Heart right ventricle (tissue), 16 donors: Measurements from ENCODE around the gene BZW1. TPM values are rescaled to one million over a fixed set of nuclear protein-coding genes. Genes with fewer than 3 reads are reported as not detected.

Experiments
- ATAC-seq, 8 donors: fragments of 200-7000 bp; cut with Tn5 transposase; one replicate each; pipeline ENCODE4 v1.9.1; 2020; ENCODE audit warnings: mild to moderate bottlenecking in 8 of 8, moderate library complexity in 8 of 8, moderate number of reproducible peaks in 1 of 8
- DNase-seq, 2 donors: peaks; one replicate each; pipeline ENCODE4 v3.0.0-alpha.2; 2020
- H3K27ac ChIP-seq, 10 donors: fragments of 200-600 bp; sonication (generic) in 2 of 10; one replicate each; pipeline versions ENCODE4 v1.5.0 to v1.8.0; 2020 to 2022; ENCODE audit warnings: mild to moderate bottlenecking in 3 of 10
- H3K27me3 ChIP-seq, 7 donors: fragments of 200-600 bp; one replicate each; pipeline ENCODE4 v1.8.0; 2021 to 2022; ENCODE audit warnings: mild to moderate bottlenecking in 2 of 7
- H3K36me3 ChIP-seq, 9 donors: fragments of 200-600 bp; sonication (generic) in 1 of 9; one replicate each; pipeline versions ENCODE4 v1.5.0 to v1.8.0; 2020 to 2022; ENCODE audit warnings: mild to moderate bottlenecking in 2 of 9
- H3K4me1 ChIP-seq, 9 donors: fragments of 200-600 bp; sonication (generic) in 1 of 9; one replicate each; pipeline versions ENCODE4 v1.5.0 to v1.8.0; 2020 to 2022; ENCODE audit warnings: mild to moderate bottlenecking in 4 of 9
- H3K4me3 ChIP-seq, 10 donors: fragments of 200-600 bp; sonication (generic) in 2 of 10; one replicate each; pipeline versions ENCODE4 v1.5.0 to v1.8.0; 2020 to 2022; ENCODE audit warnings: mild to moderate bottlenecking in 7 of 10, moderate library complexity in 2 of 10
- H3K9me3 ChIP-seq, 11 donors: fragments of 200-600 bp in 10 of 11; sonication (generic) in 2 of 11; one replicate each; pipeline versions ENCODE4 v1.5.0 to v1.8.0; 2013 to 2022; ENCODE audit warnings: mild to moderate bottlenecking in 2 of 11, control low read depth in 1 of 11, moderate library complexity in 1 of 11
- WGBS, 2 donors: extraction: QIAGEN DNeasy Blood & Tissue Kit; methylation state at CpG; one replicate each; pipeline ENCODE4 v1.1.7; 2013; ENCODE audit warnings: inconsistent platforms in 1 of 2; 5-methylcytosine and 5-hydroxymethylcytosine counted together
- intact Hi-C, 10 donors: fragments of 100-400 bp; cut with DNase I; formaldehyde crosslinking; loops; one replicate each; pipeline versions ENCODE4 v1.11.1 to v1.14.2; 2022
- polyA plus RNA-seq, 2 donors: library from polyadenylated mRNA; stranded (reverse); fragments of 200-250 nt; gene quantifications; one replicate each; pipeline ENCODE4 v1.2.3, GENCODE V29; 2013
- total RNA-seq, 10 donors: library from RNA; stranded (reverse); fragmentation: NEBNext Ultra II Directional in 3 of 10; extraction: Animal tissue kit (Norgen Biotek cat#: 25700) in 3 of 10; gene quantifications; one replicate each; pipeline versions ENCODE4 v1.2.1 to v1.2.4, GENCODE V29; 2021 to 2023
- TF ChIP-seq, protein P1 (sequence below), 9 donors: fragments of 200-600 bp; sonication (generic) in 2 of 9; IDR thresholded peaks; one replicate each; pipeline versions ENCODE4 v1.5.0 to v1.8.0; 2021 to 2022; ENCODE audit warnings: antibody characterized with exemption in 9 of 9, mild to moderate bottlenecking in 5 of 9, moderate library complexity in 1 of 9
- donor health status: Arrhythmogenic right ventricular cardiomyopathy.
- donor health status: ischemic (EF 13 %, LVEDD 7.1; RV severe dilation, severe dysfunction).
- donor health status: healthy with polysubstance abuse.
- donor health status: DM: no; HTN: yes; CAD: no.
- donor health status: DM: no; HTN: no; CAD: no.
- donor health status: ischemic (EF 25% LVEDD 6.9; RV normal size, moderate dysfunction).
- donor health status: ischemic (EF 25% LVEDD 5.7; RV mildly dilated, moderate dysfunction).
- donor health status: healthy.
- donor health status: DM: yes; HTN: yes; CAD: no.
- donor health status: Ischemic cardiomyopathy.
- donor health status: ischemic (EF 35%, LVEDD 5.7; RV mildly dilated, moderate dysfunction).
- donor health status: nonischemic (EF 11% LVEDD 7.7; RV severe dilation, severe dysfunction).
- donor health status: DM: yes; HTN: yes; CAD: no.
- donor health status: PGD.
- donor health status: ischemic (EF 29% LVEDD 5.4; RV normal size, mild dysfunction).
- donor health status: nonischemic (EF 23%, LVEDD 6.1; RV moderate dilation, normal function).

Gene BZW1
- total and polyA plus RNA-seq, 12 donors: 15.4 to 133 (median 77.0) TPM

GRCh38 chr2:200845194-200845593 is 33.5 kb downstream of the BZW1 start:
- no peaks in the 10 kb centered on the region for H3K27me3 ChIP-seq
- no peak overlapping the region for H3K27ac ChIP-seq
- intact Hi-C loops: no loop called here
- H3K9me3 ChIP-seq: no peaks in the 10 kb centered on the region
- H3K4me1 ChIP-seq: peaks cover 0 to 3% (median 0%) of the 10 kb centered on the region in 9 donors
- no peak overlapping the region for H3K4me3 ChIP-seq
- DNase-seq (no peak), ATAC-seq (no peak)
- peaks cover 0 to 3% (median 0%) of the 10 kb centered on the region in 9 donors for H3K36me3 ChIP-seq
- TF ChIP-seq, protein P1, sequence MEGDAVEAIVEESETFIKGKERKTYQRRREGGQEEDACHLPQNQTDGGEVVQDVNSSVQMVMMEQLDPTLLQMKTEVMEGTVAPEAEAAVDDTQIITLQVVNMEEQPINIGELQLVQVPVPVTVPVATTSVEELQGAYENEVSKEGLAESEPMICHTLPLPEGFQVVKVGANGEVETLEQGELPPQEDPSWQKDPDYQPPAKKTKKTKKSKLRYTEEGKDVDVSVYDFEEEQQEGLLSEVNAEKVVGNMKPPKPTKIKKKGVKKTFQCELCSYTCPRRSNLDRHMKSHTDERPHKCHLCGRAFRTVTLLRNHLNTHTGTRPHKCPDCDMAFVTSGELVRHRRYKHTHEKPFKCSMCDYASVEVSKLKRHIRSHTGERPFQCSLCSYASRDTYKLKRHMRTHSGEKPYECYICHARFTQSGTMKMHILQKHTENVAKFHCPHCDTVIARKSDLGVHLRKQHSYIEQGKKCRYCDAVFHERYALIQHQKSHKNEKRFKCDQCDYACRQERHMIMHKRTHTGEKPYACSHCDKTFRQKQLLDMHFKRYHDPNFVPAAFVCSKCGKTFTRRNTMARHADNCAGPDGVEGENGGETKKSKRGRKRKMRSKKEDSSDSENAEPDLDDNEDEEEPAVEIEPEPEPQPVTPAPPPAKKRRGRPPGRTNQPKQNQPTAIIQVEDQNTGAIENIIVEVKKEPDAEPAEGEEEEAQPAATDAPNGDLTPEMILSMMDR (IDR thresholded peaks at IDR 0.05): no peak
- 92 to 93% methylated on average over 5 of the region's 5 CpGs for WGBS, 2 donors

DNA sequence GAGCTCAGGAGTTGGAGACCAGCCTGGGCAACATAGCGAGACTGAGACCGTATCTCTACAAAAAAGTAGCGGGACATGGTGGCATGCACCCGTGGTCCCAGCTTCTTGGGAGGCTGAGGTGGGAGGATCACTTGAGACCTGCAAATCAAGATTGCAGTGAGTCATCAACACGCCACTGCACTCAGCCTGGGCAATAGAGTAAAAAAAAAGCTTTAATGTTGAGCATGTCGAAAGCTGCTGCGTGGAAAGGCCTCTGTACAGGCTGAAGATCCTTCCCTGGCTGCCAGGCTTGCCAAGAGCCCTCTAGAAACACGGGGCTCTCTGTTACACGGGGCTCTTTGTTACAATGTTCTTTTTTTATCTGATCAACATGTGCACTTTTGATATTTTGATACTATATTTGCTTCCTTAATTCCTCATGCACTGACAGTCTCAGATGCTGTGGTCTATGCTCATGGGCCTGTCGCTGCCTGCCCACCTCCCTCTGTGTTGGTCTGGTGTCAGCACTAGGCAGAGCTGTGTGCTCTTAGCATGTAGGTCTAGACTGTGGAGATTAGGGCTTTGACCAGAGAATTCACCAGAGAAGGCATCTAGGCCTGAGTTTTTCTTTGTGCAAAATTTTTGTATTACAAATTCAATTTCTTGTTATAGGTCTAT is 34.1 kb downstream of the BZW1 start:
- TF ChIP-seq, protein P1 (IDR thresholded peaks at IDR 0.05): no peak
- intact Hi-C loops: no loop called here
- no peak overlapping the region for H3K27ac ChIP-seq
- H3K9me3 ChIP-seq: no peaks in the 10 kb centered on the region
- 89 to 90% methylated on average over 10 of the region's 10 CpGs for WGBS, 2 donors
- H3K4me3 ChIP-seq: no peak overlapping the region
- H3K36me3 ChIP-seq: peaks cover 0 to 9% (median 5%) of the 10 kb centered on the region in 9 donors
- no peak for DNase-seq
- no peak for ATAC-seq
- H3K27me3 ChIP-seq: no peaks in the 10 kb centered on the region
- H3K4me1 ChIP-seq: peaks cover 0 to 6% (median 0%) of the 10 kb centered on the region in 9 donors

GRCh38 chr2:200847269-200847668 is 35.6 kb downstream of the BZW1 start:
- no peak for ATAC-seq
- Histone ChIP-seq H3K27ac (no peak overlapping the region), H3K27me3 (no peaks in the 10 kb centered on the region), H3K4me1 (peaks cover 0 to 6% (median 0%) of the 10 kb centered on the region in 9 donors), H3K36me3 (peaks cover 0 to 24% (median 19%) of the 10 kb centered on the region in 9 donors), H3K9me3 (no peaks in the 10 kb centered on the region), H3K4me3 (no peak overlapping the region)
- intact Hi-C loops: no loop called here
- TF ChIP-seq, protein P1 (IDR thresholded peaks at IDR 0.05): no peak
- DNase-seq: no peak

DNA sequence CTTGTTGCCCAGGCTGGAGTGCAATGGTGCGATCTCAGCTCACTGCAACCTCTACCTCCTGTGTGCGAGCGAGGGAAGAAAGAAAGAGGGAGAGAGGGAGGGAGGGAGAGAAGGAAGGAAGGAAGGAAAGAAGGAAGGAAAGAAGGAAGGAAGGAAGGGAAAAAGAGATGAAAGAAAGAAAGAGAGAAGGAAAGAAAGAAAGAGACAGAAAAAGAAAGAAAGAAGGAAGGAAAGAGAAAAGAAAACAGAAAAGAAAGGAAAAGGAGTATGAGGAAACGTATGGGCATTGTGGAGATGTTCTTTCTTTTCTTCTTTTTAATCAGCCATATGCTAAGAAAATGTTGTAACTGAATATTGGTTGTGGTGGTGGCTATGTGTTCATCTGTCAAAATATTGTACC is 36.2 kb downstream of the BZW1 start:
- H3K27ac ChIP-seq: no peak overlapping the region
- 71 to 78% methylated on average over 4 of the region's 4 CpGs for WGBS, 2 donors
- H3K27me3 ChIP-seq: no peaks in the 10 kb centered on the region
- TF ChIP-seq, protein P1 (IDR thresholded peaks at IDR 0.05): no peak
- H3K4me3 ChIP-seq: no peak overlapping the region
- peaks cover 0 to 6% (median 0%) of the 10 kb centered on the region in 9 donors for H3K4me1 ChIP-seq
- DNase-seq (no peak), ATAC-seq (no peak)
- intact Hi-C loops: no loop called here
- H3K9me3 ChIP-seq: no peaks in the 10 kb centered on the region
- H3K36me3 ChIP-seq: peaks cover 0 to 30% (median 26%) of the 10 kb centered on the region in 9 donors
